Common myeloid progenitor, CD34-positive (primary cell): ENCODE data around the gene PRRT4.
A peak's percentile ranks its signal among the peaks of the same experiment; 100 is the strongest.

Experiments
- CTCF ChIA-PET: fragments of 350-600 bp; sonication (Branson Sonifier 250); formaldehyde crosslinking; loops from one replicate; lab custom pipeline; 2021; ENCODE audit warnings: antibody characterized with exemption; lab: Charles Lee
- POLR2A ChIA-PET: fragments of 350-600 bp; sonication (Branson Sonifier 250); formaldehyde crosslinking; loops from one replicate; lab custom pipeline; 2021; ENCODE audit warnings: antibody characterized with exemption; lab: Charles Lee
- DNase-seq, 3 donors: peaks; one replicate each; pipeline versions ENCODE4 v3.0.0 to v3.0.0-alpha.2; 2013
- H3K27ac ChIP-seq, 2 experiments: 1 replicate in 1 of 2; 2 replicates in 1 of 2; pipeline ENCODE4 v1.7.0; 2013; ENCODE audit warnings: inconsistent platforms in 2 of 2, low read length in 2 of 2, mild to moderate bottlenecking in 2 of 2, low read depth in 1 of 2, moderate library complexity in 1 of 2; ENCODE audit not compliant: severe bottlenecking in 2 of 2, insufficient read depth in 1 of 2, poor library complexity in 1 of 2
- H3K27me3 ChIP-seq, 5 experiments: replicated peaks in 2 of 5; 1 replicate in 3 of 5; 2 replicates in 2 of 5; pipeline versions ENCODE4 v1.6.1 to v1.7.0; 2013; ENCODE audit warnings: low read length in 4 of 5, mild to moderate bottlenecking in 2 of 5, moderate library complexity in 2 of 5, inconsistent platforms in 1 of 5; ENCODE audit not compliant: insufficient read depth in 5 of 5, control insufficient read depth in 4 of 5
- H3K36me3 ChIP-seq, 4 experiments: 1 replicate in 2 of 4; 2 replicates in 2 of 4; pipeline versions ENCODE4 v1.6.1 to v1.7.0; 2013; ENCODE audit warnings: low read length in 3 of 4, control low read depth in 1 of 4, mild to moderate bottlenecking in 1 of 4; ENCODE audit not compliant: control insufficient read depth in 4 of 4, insufficient read depth in 4 of 4
- H3K4me1 ChIP-seq, 4 experiments: 1 replicate in 3 of 4; 2 replicates in 1 of 4; pipeline versions ENCODE4 v1.6.1 to v1.7.1; 2013; ENCODE audit warnings: low read length in 3 of 4, mild to moderate bottlenecking in 3 of 4, control low read depth in 1 of 4, inconsistent platforms in 1 of 4, moderate library complexity in 1 of 4; ENCODE audit not compliant: control insufficient read depth in 4 of 4, insufficient read depth in 4 of 4; ENCODE audit errors: control extremely low read depth in 1 of 4
- H3K4me3 ChIP-seq, 7 experiments: 1 replicate in 4 of 7; 2 replicates in 3 of 7; pipeline versions ENCODE4 v1.5.1 to v1.7.0; 2013; ENCODE audit warnings: mild to moderate bottlenecking in 7 of 7, low read length in 6 of 7, moderate library complexity in 6 of 7, inconsistent platforms in 2 of 7, low read depth in 2 of 7, control low read depth in 1 of 7; ENCODE audit not compliant: insufficient read depth in 4 of 7, control insufficient read depth in 1 of 7; ENCODE audit errors: extremely low read depth in 1 of 7
- H3K9me3 ChIP-seq, 5 experiments: 1 replicate in 4 of 5; 2 replicates in 1 of 5; pipeline versions ENCODE4 v1.6.1 to v1.7.1; 2013; ENCODE audit warnings: low read length in 4 of 5, mild to moderate bottlenecking in 2 of 5, inconsistent platforms in 1 of 5, low read depth in 1 of 5, moderate library complexity in 1 of 5; ENCODE audit not compliant: control insufficient read depth in 4 of 5, insufficient read depth in 2 of 5; ENCODE audit errors: control extremely low read depth in 1 of 5
- WGBS: methylation state at CpG from one replicate; pipeline ENCODE4 v1.1.5; 2013; ENCODE audit not compliant: insufficient coverage; 5-methylcytosine and 5-hydroxymethylcytosine counted together

Gene PRRT4

GRCh38 chr7:128403676-128404075 is 42.2 kb upstream of the PRRT4 start:
- Histone ChIP-seq H3K27ac (no peak overlapping the region), H3K27me3 (no peaks in the 10 kb centered on the region), H3K36me3 (peaks cover 5 to 43% (median 23%) of the 10 kb centered on the region in 4 experiments), H3K9me3 (no peaks in the 10 kb centered on the region), H3K4me3 (peak overlapping the region in 1 of 7 experiments; percentile 82), H3K4me1 (peaks cover 6 to 47% (median 45%) of the 10 kb centered on the region in 4 experiments)
- 97% methylated on average over 4 of the region's 5 CpGs for WGBS
- DNase-seq, result no peak
- ChIA-PET CTCF (interaction anchor here (1.3 to 67.2 kb wide), 4 partner anchors 6 to 56 kb away, joined by 5 to 1829 read pairs (median 918); partner anchors contain the start of genes IMPDH1 and PRRT4), POLR2A (interaction anchor here (1.2 kb wide), 1 partner anchor 20 kb away, joined by 3 read pairs; no protein-coding TSS in a partner anchor)

- WGBS, result 71% methylated on average over 1 of the region's 2 CpGs
- POLR2A ChIA-PET, result no interaction called here
- H3K36me3 ChIP-seq, result peaks cover 17 to 56% (median 29%) of the 10 kb centered on the region in 4 experiments
Measured at GRCh38 chr7:128402356-128402755, 40.9 kb upstream of the PRRT4 start.

GRCh38 chr7:128400566-128400965 is 39.1 kb upstream of the PRRT4 start:
- H3K9me3 ChIP-seq, result no peaks in the 10 kb centered on the region
- WGBS, result 94% methylated on average over 3 of the region's 5 CpGs
- no peak for DNase-seq
- ChIA-PET POLR2A (no interaction called here), CTCF (interaction anchor here (1.4 to 67.2 kb wide), 4 partner anchors 9 to 56 kb away, joined by 3 to 1829 read pairs (median 920); partner anchors contain the start of genes IMPDH1 and PRRT4)
- peak overlapping the region in 1 of 2 experiments; percentile 32 for H3K27ac ChIP-seq
- no peaks in the 10 kb centered on the region for H3K27me3 ChIP-seq
- no peak overlapping the region for H3K4me3 ChIP-seq
- peaks cover 2 to 22% (median 21%) of the 10 kb centered on the region in 4 experiments for H3K4me1 ChIP-seq
- H3K36me3 ChIP-seq, result peaks cover 21 to 74% (median 42%) of the 10 kb centered on the region in 4 experiments

More at GRCh38 chr7:128402356-128402755, 40.9 kb upstream of the PRRT4 start:
- peaks cover 3 to 34% (median 32%) of the 10 kb centered on the region in 4 experiments for H3K4me1 ChIP-seq
- no peaks in the 10 kb centered on the region for H3K27me3 ChIP-seq
- DNase-seq, result no peak
- H3K4me3 ChIP-seq, result no peak overlapping the region
- no peak overlapping the region for H3K27ac ChIP-seq
- no peaks in the 10 kb centered on the region for H3K9me3 ChIP-seq
- CTCF ChIA-PET, result interaction anchor here (1.4 to 67.2 kb wide), 3 partner anchors 7 to 57 kb away, joined by 3 to 1829 read pairs (median 1829); partner anchors contain the start of genes IMPDH1 and PRRT4

GRCh38 chr7:128399991-128400390 is 38.5 kb upstream of the PRRT4 start:
- Histone ChIP-seq H3K9me3 (no peaks in the 10 kb centered on the region), H3K27ac (no peak overlapping the region), H3K36me3 (peaks cover 21 to 80% (median 48%) of the 10 kb centered on the region in 4 experiments), H3K4me1 (peaks cover 2 to 16% (median 16%) of the 10 kb centered on the region in 4 experiments), H3K4me3 (no peak overlapping the region), H3K27me3 (no peaks in the 10 kb centered on the region)
- ChIA-PET CTCF (interaction anchor here (1.0 to 67.2 kb wide), 6 partner anchors 9 to 60 kb away, joined by 3 to 1829 read pairs (median 8); partner anchors contain the start of genes IMPDH1 and PRRT4), POLR2A (interaction anchor here (0.6 kb wide), 1 partner anchor 25 kb away, joined by 3 read pairs; no protein-coding TSS in a partner anchor)
- WGBS, result 100% methylated on average over 6 of the region's 7 CpGs
- no peak for DNase-seq

- WGBS, result 91% methylated on average over 5 of the region's 6 CpGs
- Histone ChIP-seq H3K4me3 (no peak overlapping the region), H3K27me3 (no peaks in the 10 kb centered on the region), H3K36me3 (peaks cover 21 to 90% (median 58%) of the 10 kb centered on the region in 4 experiments), H3K9me3 (no peaks in the 10 kb centered on the region), H3K27ac (no peak overlapping the region), H3K4me1 (peaks cover 0 to 4% (median 4%) of the 10 kb centered on the region in 4 experiments)
- POLR2A ChIA-PET, result no interaction called here
- CTCF ChIA-PET, result interaction anchor here (0.7 to 67.2 kb wide), 7 partner anchors 10 to 63 kb away, joined by 3 to 1829 read pairs (median 7); partner anchors contain the start of genes IMPDH1 and PRRT4
- DNase-seq, result no peak
Measured at GRCh38 chr7:128398841-128399135, 37.3 kb upstream of the PRRT4 start.

- POLR2A ChIA-PET, result no interaction called here
- no peak for DNase-seq
- H3K9me3 ChIP-seq, result no peaks in the 10 kb centered on the region
- no peak overlapping the region for H3K4me3 ChIP-seq
- 90% methylated on average over 13 of the region's 16 CpGs for WGBS
- no peak overlapping the region for H3K27ac ChIP-seq
- no peaks in the 10 kb centered on the region for H3K27me3 ChIP-seq
- H3K4me1 ChIP-seq, result no peaks in the 10 kb centered on the region
- CTCF ChIA-PET, result interaction anchor here (0.7 to 67.2 kb wide), 8 partner anchors 11 to 64 kb away, joined by 3 to 1829 read pairs (median 6); partner anchors contain the start of genes IMPDH1 and PRRT4
- H3K36me3 ChIP-seq, result peaks cover 21 to 91% (median 60%) of the 10 kb centered on the region in 4 experiments
Measured at GRCh38 chr7:128398016-128398840, 36.7 kb upstream of the PRRT4 start.
